ENCODE measurements around the gene SNN. TPM values are rescaled to one million over a fixed set of nuclear protein-coding genes. Genes with fewer than 3 reads are reported as not detected.

The SNN gene
- polyA plus RNA-seq, 1 donor from 2014 or later, result 176 TPM

DNA sequence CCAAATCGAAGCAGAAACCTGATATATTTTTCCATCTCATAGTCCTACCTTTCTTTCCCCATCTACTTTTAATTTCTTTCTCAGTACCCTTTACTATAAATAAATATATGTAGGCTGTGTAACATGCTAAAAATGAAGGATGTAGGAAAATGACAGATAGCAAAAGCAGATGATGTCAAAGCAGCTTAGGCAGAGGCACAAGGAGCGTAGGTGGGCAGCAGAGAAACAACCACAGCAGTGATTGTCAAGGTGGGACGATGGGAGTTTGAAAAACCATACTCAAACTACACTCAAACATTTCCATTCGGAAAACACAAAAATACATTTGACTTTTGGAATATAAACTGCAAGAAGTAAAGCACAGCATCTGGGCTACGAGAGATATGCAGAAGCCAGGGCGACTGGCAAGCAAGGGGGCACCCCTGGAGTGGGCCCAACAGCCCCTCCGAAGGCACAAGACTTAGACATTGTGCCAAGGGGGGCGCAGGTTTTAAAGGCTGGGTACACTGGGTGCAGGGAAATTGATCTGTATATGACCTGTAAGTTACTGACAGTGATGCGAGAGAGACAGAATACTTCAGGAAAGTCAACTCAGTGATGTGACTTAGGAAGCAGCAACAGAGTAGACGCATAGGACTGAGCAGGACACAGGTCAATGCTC, 31.1 kb downstream of the SNN start:
- Histone ChIP-seq H3K27ac (ENCODE audit: low read length) (no peak overlapping the region), H3K27me3 (ENCODE audit: insufficient read depth, low read depth, low read length) (no peaks in the 10 kb centered on the region), H3F3A (ENCODE audit: insufficient read depth, low read length, poor library complexity, severe bottlenecking) (no peaks in the 10 kb centered on the region), H3K9ac (ENCODE audit: low read length) (no peak overlapping the region), H2AFZ (ENCODE audit: low read depth, low read length) (no peak overlapping the region), H3K79me2 (replicated peaks; ENCODE audit: insufficient read depth, low read length) (no peaks in the 10 kb centered on the region), H3K4me2 (ENCODE audit: low read length) (no peak overlapping the region), H3K9me2 (ENCODE audit: insufficient read depth, low read length) (no peaks in the 10 kb centered on the region), H3K36me3 (ENCODE audit: insufficient read depth, low read length) (no peaks in the 10 kb centered on the region), H3K9me3 (ENCODE audit: low read length) (no peaks in the 10 kb centered on the region), H4K20me1 (ENCODE audit: insufficient read depth) (no peaks in the 10 kb centered on the region), H3K4me3 (ENCODE audit: low read length) (no peak overlapping the region)
- TF ChIP-seq POLR2AphosphoS5 (IDR thresholded peaks at IDR 0.05) (no peak), TAF1 (IDR thresholded peaks at IDR 0.05; ENCODE audit: low read depth) (no peak), EP300 (conservative IDR thresholded peaks at IDR 0.05; ENCODE audit: poor library complexity, severe bottlenecking) (no peak), RAD21 (conservative IDR thresholded peaks at IDR 0.05) (no peak), EZH2 (IDR thresholded peaks at IDR 0.05; ENCODE audit: borderline replicate concordance, insufficient read depth, low read length, poor library complexity, severe bottlenecking) (no peak)
- TF ChIP-seq, protein P1, sequence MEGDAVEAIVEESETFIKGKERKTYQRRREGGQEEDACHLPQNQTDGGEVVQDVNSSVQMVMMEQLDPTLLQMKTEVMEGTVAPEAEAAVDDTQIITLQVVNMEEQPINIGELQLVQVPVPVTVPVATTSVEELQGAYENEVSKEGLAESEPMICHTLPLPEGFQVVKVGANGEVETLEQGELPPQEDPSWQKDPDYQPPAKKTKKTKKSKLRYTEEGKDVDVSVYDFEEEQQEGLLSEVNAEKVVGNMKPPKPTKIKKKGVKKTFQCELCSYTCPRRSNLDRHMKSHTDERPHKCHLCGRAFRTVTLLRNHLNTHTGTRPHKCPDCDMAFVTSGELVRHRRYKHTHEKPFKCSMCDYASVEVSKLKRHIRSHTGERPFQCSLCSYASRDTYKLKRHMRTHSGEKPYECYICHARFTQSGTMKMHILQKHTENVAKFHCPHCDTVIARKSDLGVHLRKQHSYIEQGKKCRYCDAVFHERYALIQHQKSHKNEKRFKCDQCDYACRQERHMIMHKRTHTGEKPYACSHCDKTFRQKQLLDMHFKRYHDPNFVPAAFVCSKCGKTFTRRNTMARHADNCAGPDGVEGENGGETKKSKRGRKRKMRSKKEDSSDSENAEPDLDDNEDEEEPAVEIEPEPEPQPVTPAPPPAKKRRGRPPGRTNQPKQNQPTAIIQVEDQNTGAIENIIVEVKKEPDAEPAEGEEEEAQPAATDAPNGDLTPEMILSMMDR (IDR thresholded peaks at IDR 0.05; ENCODE audit: poor library complexity, severe bottlenecking), result no peak

DNA sequence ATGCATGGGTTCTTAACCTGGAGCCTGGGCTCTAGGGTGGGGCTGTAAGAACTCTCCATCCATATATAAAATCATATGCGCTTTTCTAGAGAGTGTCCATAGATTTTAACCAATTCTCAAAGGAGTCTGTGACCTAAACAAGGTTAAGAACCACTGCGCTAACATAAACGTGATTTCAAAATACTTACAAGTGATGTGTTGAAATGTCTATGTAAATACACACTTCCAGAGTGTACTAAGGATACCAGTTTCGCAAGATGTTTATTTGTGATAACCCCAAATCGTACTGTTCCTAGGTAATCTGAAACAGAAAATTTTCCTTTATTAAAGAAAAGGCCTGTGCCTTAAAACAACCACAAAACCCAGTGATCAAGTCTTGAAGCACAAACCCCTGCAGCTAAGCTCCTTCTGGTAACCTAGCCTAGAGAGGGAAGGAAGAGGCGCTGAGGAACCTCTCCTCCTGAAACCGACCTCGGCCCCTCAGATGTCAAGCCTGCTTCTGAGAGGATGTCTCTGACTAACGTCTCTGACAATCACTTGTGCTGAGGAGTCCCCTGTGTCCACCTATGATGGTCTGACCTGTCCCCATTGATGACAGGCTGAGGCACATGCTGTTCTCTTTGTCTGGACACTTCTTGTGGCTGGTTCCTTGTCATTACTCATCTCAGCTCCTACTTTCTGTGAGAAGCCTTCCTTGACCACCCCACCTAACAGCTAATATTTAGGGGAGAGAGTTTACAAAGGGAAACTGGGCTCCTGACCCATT, 32.2 kb downstream of the SNN start:
- Histone ChIP-seq H3K79me2 (replicated peaks; ENCODE audit: insufficient read depth, low read length) (no peaks in the 10 kb centered on the region), H3F3A (ENCODE audit: insufficient read depth, low read length, poor library complexity, severe bottlenecking) (no peaks in the 10 kb centered on the region), H3K27ac (ENCODE audit: low read length) (no peak overlapping the region), H4K20me1 (ENCODE audit: insufficient read depth) (no peaks in the 10 kb centered on the region), H3K4me3 (ENCODE audit: low read length) (no peak overlapping the region), H3K36me3 (ENCODE audit: insufficient read depth, low read length) (no peaks in the 10 kb centered on the region), H3K9ac (ENCODE audit: low read length) (no peak overlapping the region), H3K9me2 (ENCODE audit: insufficient read depth, low read length) (no peaks in the 10 kb centered on the region), H3K4me2 (ENCODE audit: low read length) (no peak overlapping the region), H3K9me3 (ENCODE audit: low read length) (no peaks in the 10 kb centered on the region), H2AFZ (ENCODE audit: low read depth, low read length) (no peak overlapping the region), H3K27me3 (ENCODE audit: insufficient read depth, low read depth, low read length) (no peaks in the 10 kb centered on the region)
- TF ChIP-seq TAF1 (IDR thresholded peaks at IDR 0.05; ENCODE audit: low read depth) (no peak), EP300 (conservative IDR thresholded peaks at IDR 0.05; ENCODE audit: poor library complexity, severe bottlenecking) (no peak), POLR2AphosphoS5 (IDR thresholded peaks at IDR 0.05) (no peak), SMC3 (conservative IDR thresholded peaks at IDR 0.05; ENCODE audit: poor library complexity) (no peak), EZH2 (IDR thresholded peaks at IDR 0.05; ENCODE audit: borderline replicate concordance, insufficient read depth, low read length, poor library complexity, severe bottlenecking) (no peak), RAD21 (conservative IDR thresholded peaks at IDR 0.05) (no peak), MXI1 (conservative IDR thresholded peaks at IDR 0.05; ENCODE audit: poor library complexity, severe bottlenecking) (no peak)
- TF ChIP-seq, protein P1 (IDR thresholded peaks at IDR 0.05; ENCODE audit: poor library complexity, severe bottlenecking), result no peak
- TF ChIP-seq, protein P2, sequence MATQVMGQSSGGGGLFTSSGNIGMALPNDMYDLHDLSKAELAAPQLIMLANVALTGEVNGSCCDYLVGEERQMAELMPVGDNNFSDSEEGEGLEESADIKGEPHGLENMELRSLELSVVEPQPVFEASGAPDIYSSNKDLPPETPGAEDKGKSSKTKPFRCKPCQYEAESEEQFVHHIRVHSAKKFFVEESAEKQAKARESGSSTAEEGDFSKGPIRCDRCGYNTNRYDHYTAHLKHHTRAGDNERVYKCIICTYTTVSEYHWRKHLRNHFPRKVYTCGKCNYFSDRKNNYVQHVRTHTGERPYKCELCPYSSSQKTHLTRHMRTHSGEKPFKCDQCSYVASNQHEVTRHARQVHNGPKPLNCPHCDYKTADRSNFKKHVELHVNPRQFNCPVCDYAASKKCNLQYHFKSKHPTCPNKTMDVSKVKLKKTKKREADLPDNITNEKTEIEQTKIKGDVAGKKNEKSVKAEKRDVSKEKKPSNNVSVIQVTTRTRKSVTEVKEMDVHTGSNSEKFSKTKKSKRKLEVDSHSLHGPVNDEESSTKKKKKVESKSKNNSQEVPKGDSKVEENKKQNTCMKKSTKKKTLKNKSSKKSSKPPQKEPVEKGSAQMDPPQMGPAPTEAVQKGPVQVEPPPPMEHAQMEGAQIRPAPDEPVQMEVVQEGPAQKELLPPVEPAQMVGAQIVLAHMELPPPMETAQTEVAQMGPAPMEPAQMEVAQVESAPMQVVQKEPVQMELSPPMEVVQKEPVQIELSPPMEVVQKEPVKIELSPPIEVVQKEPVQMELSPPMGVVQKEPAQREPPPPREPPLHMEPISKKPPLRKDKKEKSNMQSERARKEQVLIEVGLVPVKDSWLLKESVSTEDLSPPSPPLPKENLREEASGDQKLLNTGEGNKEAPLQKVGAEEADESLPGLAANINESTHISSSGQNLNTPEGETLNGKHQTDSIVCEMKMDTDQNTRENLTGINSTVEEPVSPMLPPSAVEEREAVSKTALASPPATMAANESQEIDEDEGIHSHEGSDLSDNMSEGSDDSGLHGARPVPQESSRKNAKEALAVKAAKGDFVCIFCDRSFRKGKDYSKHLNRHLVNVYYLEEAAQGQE (IDR thresholded peaks at IDR 0.05; ENCODE audit: borderline replicate concordance), result no peak

All from neural cell (in vitro differentiated cells).